NCI-H1694 treated with DMSO at 0.1 percent for 48 hours (cell line): Measurements from ENCODE around the gene LHX4.

ENCODE experiments used
- DNase-seq: peaks from one replicate; lab custom pipeline; 2025; lab: John Stamatoyannopoulos, UW

LHX4 gene

GRCh38 chr1:180272395-180272794 lies 42.3 kb downstream of the LHX4 start:
- no peak for DNase-seq

- no peak for DNase-seq
Measured at GRCh38 chr1:180273066-180273465, 43.0 kb downstream of the LHX4 start.

- no peak for DNase-seq
Measured at GRCh38 chr1:180274221-180274620, 44.2 kb downstream of the LHX4 start.

GRCh38 chr1:180275726-180276125 lies 45.7 kb downstream of the LHX4 start:
- DNase-seq = no peak

- DNase-seq = no peak
Measured at GRCh38 chr1:180277476-180278193, 47.6 kb downstream of the LHX4 start.

GRCh38 chr1:180278194-180278515 lies 48.1 kb downstream of the LHX4 start:
- DNase-seq = no peak

- DNase-seq = no peak
Measured at GRCh38 chr1:180278596-180279395, 48.7 kb downstream of the LHX4 start.

GRCh38 chr1:180279651-180280050 lies 49.6 kb downstream of the LHX4 start:
- DNase-seq = no peak

GRCh38 chr1:180280617-180281016 lies 50.6 kb downstream of the LHX4 start:
- no peak for DNase-seq

- DNase-seq = no peak
Measured at GRCh38 chr1:180281490-180281889, 51.4 kb downstream of the LHX4 start.

GRCh38 chr1:180282401-180283044 lies 52.5 kb downstream of the LHX4 start:
- DNase-seq = peak; percentile 17

GRCh38 chr1:180283098-180283497 lies 53.0 kb downstream of the LHX4 start:
- DNase-seq = no peak

- DNase-seq = no peak
Measured at GRCh38 chr1:180286417-180286816, 56.4 kb downstream of the LHX4 start.

GRCh38 chr1:180287988-180288705 lies 58.1 kb downstream of the LHX4 start:
- peak; percentile 26 for DNase-seq

- DNase-seq = no peak
Measured at GRCh38 chr1:180288940-180289339, 58.9 kb downstream of the LHX4 start.

GRCh38 chr1:180290265-180291001 lies 60.4 kb downstream of the LHX4 start:
- no peak for DNase-seq

- DNase-seq = no peak
Measured at GRCh38 chr1:180291004-180291403, 60.9 kb downstream of the LHX4 start.

- DNase-seq = no peak
Measured at GRCh38 chr1:180294711-180295110, 64.6 kb downstream of the LHX4 start.

GRCh38 chr1:180295999-180296398 lies 65.9 kb downstream of the LHX4 start:
- no peak for DNase-seq

GRCh38 chr1:180299479-180300221 lies 69.6 kb downstream of the LHX4 start:
- peak; percentile 64 for DNase-seq

- DNase-seq = no peak
Measured at GRCh38 chr1:180301135-180301742, 71.2 kb downstream of the LHX4 start.
